BLaER1 treated with 17β-estradiol and CSF1 and Interleukin-3, amounts not matched to agents 10 nM and 100 nM (cell line): ENCODE results near the gene PAPPA.

Experiments
- H3K27ac ChIP-seq, 11 experiments: shearing (Covaris generic); formaldehyde crosslinking; 2 replicates each; pipeline ENCODE4 v1.8.1; 2022
- H3K27me3 ChIP-seq, 11 experiments: shearing (Covaris generic); formaldehyde crosslinking; 2 replicates each; pipeline ENCODE4 v1.8.1; 2022
- H3K36me3 ChIP-seq, 11 experiments: shearing (Covaris generic); formaldehyde crosslinking; 2 replicates each; pipeline ENCODE4 v1.8.1; 2022
- H3K4me1 ChIP-seq, 10 experiments: shearing (Covaris generic); formaldehyde crosslinking; 2 replicates each; pipeline ENCODE4 v1.8.1; 2022
- H3K4me2 ChIP-seq, 11 experiments: shearing (Covaris generic); formaldehyde crosslinking; 2 replicates each; pipeline ENCODE4 v1.8.1; 2022
- H3K4me3 ChIP-seq, 10 experiments: shearing (Covaris generic); formaldehyde crosslinking; 2 replicates each; pipeline ENCODE4 v1.8.1; 2022
- H3K9ac ChIP-seq, 11 experiments: shearing (Covaris generic); formaldehyde crosslinking; 2 replicates each; pipeline ENCODE4 v1.8.1; 2022
- H3K9me3 ChIP-seq, 11 experiments: shearing (Covaris generic); formaldehyde crosslinking; replicated peaks in 1 of 11; 2 replicates each; pipeline ENCODE4 v1.8.1; 2022
- H4K20me1 ChIP-seq, 11 experiments: shearing (Covaris generic); formaldehyde crosslinking; 2 replicates each; pipeline ENCODE4 v1.8.1; 2022
- Cebpa-rat ChIP-seq, 11 experiments: shearing (Covaris generic); IDR thresholded peaks; 2 replicates each; pipeline ENCODE4 v1.8.1; 2022

Gene PAPPA

DNA sequence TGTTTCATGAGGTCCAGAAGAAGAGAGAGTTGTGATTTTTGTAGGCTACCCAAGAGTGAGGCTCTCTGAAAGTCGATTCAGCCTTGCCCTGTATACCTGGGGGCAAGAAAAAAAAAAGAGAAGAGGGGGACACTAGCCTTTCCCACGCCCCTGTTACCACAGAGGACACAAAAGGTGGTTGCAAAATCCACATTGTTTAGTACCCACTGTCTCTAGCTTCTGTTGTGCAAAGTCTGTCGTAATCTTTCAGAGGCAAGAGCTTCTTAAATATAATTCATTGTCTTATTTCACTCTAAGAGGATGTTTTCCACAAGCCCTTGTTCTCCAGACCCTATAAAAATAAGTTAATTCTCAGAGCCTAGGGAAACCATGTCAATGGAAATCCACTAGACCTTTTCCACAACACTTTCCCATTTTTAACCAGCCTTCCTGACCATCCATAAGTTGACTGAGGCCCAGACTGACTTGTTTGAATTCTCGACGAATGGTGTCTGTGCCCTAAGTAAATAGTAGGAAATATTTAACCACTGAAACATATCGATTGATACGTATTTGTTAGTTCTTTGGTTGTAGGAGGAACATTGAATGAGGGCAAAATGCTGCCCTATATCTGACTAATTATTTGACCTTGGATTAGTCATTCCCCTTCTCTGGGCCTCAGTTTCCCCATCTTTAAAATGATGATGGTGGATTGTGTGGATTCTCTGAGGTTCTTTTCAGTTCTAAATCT is 182.7 kb downstream of the PAPPA start:
- H3K4me2 ChIP-seq = no peak overlapping the region
- no peaks in the 10 kb centered on the region for H3K4me1 ChIP-seq
- no peak overlapping the region for H3K27ac ChIP-seq
- H3K27me3 ChIP-seq = no peaks in the 10 kb centered on the region
- H3K4me3 ChIP-seq = no peak overlapping the region
- no peaks in the 10 kb centered on the region for H4K20me1 ChIP-seq
- H3K9me3 ChIP-seq = no peaks in the 10 kb centered on the region
- no peaks in the 10 kb centered on the region for H3K36me3 ChIP-seq
- TF ChIP-seq Cebpa-rat (IDR thresholded peaks at IDR 0.05) = no peak
- H3K9ac ChIP-seq = no peak overlapping the region

DNA sequence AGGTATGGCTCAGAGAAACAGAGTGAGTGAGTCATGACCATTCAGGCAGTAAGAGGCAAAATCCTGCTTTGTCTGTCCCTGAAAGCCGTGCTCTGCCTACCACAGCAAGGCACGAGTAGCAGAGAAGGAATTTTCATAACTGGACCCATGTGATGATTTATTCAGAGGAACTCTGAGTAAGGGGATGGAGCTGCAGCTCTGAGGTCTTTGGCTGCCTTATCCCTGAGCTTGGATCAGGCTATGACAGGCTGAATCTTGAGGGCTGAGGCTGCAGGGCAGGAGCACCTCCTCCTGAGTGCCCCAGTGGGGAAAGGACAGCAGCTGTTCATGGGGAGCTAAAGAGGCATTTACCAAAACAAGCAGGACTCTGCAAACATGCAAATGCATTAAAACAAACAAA is 183.4 kb downstream of the PAPPA start:
- H3K4me2 ChIP-seq = no peak overlapping the region
- H3K27me3 ChIP-seq = no peaks in the 10 kb centered on the region
- H4K20me1 ChIP-seq = no peaks in the 10 kb centered on the region
- no peaks in the 10 kb centered on the region for H3K36me3 ChIP-seq
- no peaks in the 10 kb centered on the region for H3K4me1 ChIP-seq
- H3K9me3 ChIP-seq = no peaks in the 10 kb centered on the region
- H3K4me3 ChIP-seq = no peak overlapping the region
- H3K27ac ChIP-seq = no peak overlapping the region
- TF ChIP-seq Cebpa-rat (IDR thresholded peaks at IDR 0.05) = no peak
- H3K9ac ChIP-seq = no peak overlapping the region

DNA sequence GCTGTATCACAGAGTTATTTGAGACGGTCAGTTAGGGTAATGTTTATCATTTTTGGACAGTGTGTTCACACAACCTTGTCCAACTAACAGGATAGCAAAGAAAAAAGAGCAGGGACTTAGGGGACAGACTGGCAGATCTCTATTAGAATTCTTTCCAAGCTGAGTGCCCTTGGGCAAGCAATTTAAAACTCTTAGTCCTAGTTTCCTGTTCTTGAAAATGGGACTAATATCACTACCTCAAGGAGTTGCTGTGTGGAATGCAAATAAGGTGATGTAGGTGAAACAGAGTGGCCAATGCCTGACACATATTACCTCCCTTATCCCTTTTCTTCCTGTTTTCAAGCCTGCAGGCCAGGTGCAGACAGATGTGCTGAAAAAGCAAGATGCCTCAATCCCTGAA is 186.7 kb downstream of the PAPPA start:
- no peak for TF ChIP-seq Cebpa-rat (IDR thresholded peaks at IDR 0.05)
- H3K27me3 ChIP-seq = no peaks in the 10 kb centered on the region
- no peak overlapping the region for H3K4me3 ChIP-seq
- H3K9me3 ChIP-seq = no peaks in the 10 kb centered on the region
- no peak overlapping the region for H3K9ac ChIP-seq
- H3K36me3 ChIP-seq = no peaks in the 10 kb centered on the region
- peaks cover 0 to 2% (median 0%) of the 10 kb centered on the region in 10 experiments; a peak in 3 of 20 replicates for H3K4me1 ChIP-seq
- no peak overlapping the region for H3K4me2 ChIP-seq
- no peak overlapping the region for H3K27ac ChIP-seq
- H4K20me1 ChIP-seq = no peaks in the 10 kb centered on the region

GRCh38 chr9:116342061-116342460 is 188.5 kb downstream of the PAPPA start:
- Histone ChIP-seq H3K27ac (no peak overlapping the region), H3K4me2 (no peak overlapping the region), H3K27me3 (no peaks in the 10 kb centered on the region), H4K20me1 (no peaks in the 10 kb centered on the region), H3K36me3 (no peaks in the 10 kb centered on the region), H3K4me3 (no peak overlapping the region), H3K4me1 (peaks cover 0 to 6% (median 0%) of the 10 kb centered on the region in 10 experiments; a peak in 3 of 20 replicates), H3K9ac (no peak overlapping the region), H3K9me3 (no peaks in the 10 kb centered on the region)
- no peak for TF ChIP-seq Cebpa-rat (IDR thresholded peaks at IDR 0.05)

GRCh38 chr9:116342941-116343340 is 189.3 kb downstream of the PAPPA start:
- no peaks in the 10 kb centered on the region for H4K20me1 ChIP-seq

DNA sequence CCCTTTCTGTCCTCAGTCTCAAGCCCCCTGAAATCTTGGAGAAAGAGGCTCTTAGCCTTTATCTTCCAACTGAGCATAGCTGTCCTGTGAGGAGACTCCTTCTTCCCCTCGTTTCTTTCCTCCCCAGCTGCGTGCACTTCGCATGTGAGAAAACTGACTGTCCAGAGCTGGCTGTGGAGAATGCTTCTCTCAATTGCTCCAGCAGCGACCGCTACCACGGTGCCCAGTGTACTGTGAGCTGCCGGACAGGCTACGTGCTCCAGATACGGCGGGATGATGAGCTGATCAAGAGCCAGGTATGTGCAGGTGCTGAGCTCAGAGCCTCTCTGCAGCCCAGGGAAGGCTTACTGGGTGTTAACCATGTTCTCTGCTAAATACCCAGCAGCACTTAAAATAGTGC is 190.8 kb downstream of the PAPPA start:
- Histone ChIP-seq H3K9me3 (no peaks in the 10 kb centered on the region), H3K4me1 (peaks cover 0 to 6% (median 0%) of the 10 kb centered on the region in 10 experiments; a peak in 3 of 20 replicates), H3K9ac (no peak overlapping the region), H3K27ac (no peak overlapping the region), H3K36me3 (no peaks in the 10 kb centered on the region), H3K27me3 (no peaks in the 10 kb centered on the region), H4K20me1 (no peaks in the 10 kb centered on the region), H3K4me3 (no peak overlapping the region), H3K4me2 (no peak overlapping the region)
- TF ChIP-seq Cebpa-rat (IDR thresholded peaks at IDR 0.05) = no peak

More at GRCh38 chr9:116342941-116343340, 189.3 kb downstream of the PAPPA start:
- H3K27me3 ChIP-seq = no peaks in the 10 kb centered on the region
- no peak overlapping the region for H3K27ac ChIP-seq
- H3K4me2 ChIP-seq = no peak overlapping the region
- no peaks in the 10 kb centered on the region for H3K9me3 ChIP-seq
- no peak for TF ChIP-seq Cebpa-rat (IDR thresholded peaks at IDR 0.05)
- peaks cover 0 to 6% (median 0%) of the 10 kb centered on the region in 10 experiments; a peak in 3 of 20 replicates for H3K4me1 ChIP-seq
- no peak overlapping the region for H3K9ac ChIP-seq
- no peaks in the 10 kb centered on the region for H3K36me3 ChIP-seq
- no peak overlapping the region for H3K4me3 ChIP-seq

DNA sequence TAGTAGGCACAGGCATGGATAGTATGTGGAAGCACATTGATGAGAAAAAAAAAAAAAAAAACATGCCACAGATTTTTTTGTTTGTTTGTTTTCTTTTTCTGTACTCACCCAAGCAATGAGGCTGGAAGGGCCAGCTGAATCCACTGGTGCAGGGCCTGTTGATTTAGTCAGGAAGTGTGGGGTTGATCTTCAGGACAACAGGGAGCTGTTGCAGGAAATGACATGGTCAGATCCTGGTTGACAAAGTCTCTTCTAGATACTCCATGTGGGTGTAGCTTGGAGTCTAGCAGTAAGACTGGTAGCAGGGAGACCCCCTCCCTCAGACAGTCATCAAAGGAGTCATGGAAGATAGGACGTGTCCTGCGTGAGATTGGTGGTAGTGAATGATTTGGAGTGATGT is 191.8 kb downstream of the PAPPA start:
- Histone ChIP-seq H3K9me3 (no peaks in the 10 kb centered on the region), H3K4me2 (peak overlapping the region in 3 of 11 experiments; percentile 4 to 27 (median 11); a peak in 2 of 22 replicates), H3K4me3 (no peak overlapping the region), H3K27ac (no peak overlapping the region), H3K36me3 (no peaks in the 10 kb centered on the region), H4K20me1 (no peaks in the 10 kb centered on the region), H3K9ac (no peak overlapping the region), H3K4me1 (peaks cover 0 to 6% (median 0%) of the 10 kb centered on the region in 10 experiments; a peak in 3 of 20 replicates), H3K27me3 (no peaks in the 10 kb centered on the region)
- no peak for TF ChIP-seq Cebpa-rat (IDR thresholded peaks at IDR 0.05)

GRCh38 chr9:116345817-116346216 is 192.2 kb downstream of the PAPPA start:
- no peak overlapping the region for H3K9ac ChIP-seq
- no peak overlapping the region for H3K27ac ChIP-seq
- peak overlapping the region in 1 of 11 experiments; percentile 11; a peak in 1 of 22 replicates for H3K4me2 ChIP-seq
- H3K36me3 ChIP-seq = no peaks in the 10 kb centered on the region
- H3K4me3 ChIP-seq = no peak overlapping the region
- H3K27me3 ChIP-seq = no peaks in the 10 kb centered on the region
- no peak for TF ChIP-seq Cebpa-rat (IDR thresholded peaks at IDR 0.05)
- H4K20me1 ChIP-seq = no peaks in the 10 kb centered on the region
- peaks cover 0 to 6% (median 0%) of the 10 kb centered on the region in 10 experiments; a peak in 3 of 20 replicates for H3K4me1 ChIP-seq
- no peaks in the 10 kb centered on the region for H3K9me3 ChIP-seq

DNA sequence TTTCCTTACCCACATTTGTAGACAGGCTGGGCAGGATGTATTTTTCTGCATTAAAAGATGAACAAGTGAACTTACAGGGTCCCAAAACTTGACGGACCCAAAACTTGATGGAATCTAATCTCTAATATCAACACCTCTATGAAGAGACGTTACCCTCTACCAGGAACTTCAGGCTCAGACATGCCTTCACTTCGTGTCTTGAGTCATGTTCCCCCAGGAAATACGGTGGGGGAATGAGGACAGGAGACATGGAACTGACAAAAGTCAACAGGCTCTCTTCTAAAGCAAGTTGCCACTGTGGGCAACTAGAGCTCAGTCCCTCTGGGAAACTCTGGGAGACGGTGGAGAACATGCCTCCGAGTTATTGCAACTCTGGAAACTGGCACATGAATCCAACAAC is 196.1 kb downstream of the PAPPA start:
- H3K4me3 ChIP-seq = no peak overlapping the region
- no peak overlapping the region for H3K9ac ChIP-seq
- TF ChIP-seq Cebpa-rat (IDR thresholded peaks at IDR 0.05) = no peak
- H3K4me1 ChIP-seq = peaks cover 0 to 6% (median 0%) of the 10 kb centered on the region in 10 experiments; a peak in 3 of 20 replicates
- no peaks in the 10 kb centered on the region for H3K27me3 ChIP-seq
- H3K27ac ChIP-seq = no peak overlapping the region
- H3K4me2 ChIP-seq = no peak overlapping the region
- no peaks in the 10 kb centered on the region for H4K20me1 ChIP-seq
- no peaks in the 10 kb centered on the region for H3K9me3 ChIP-seq
- no peaks in the 10 kb centered on the region for H3K36me3 ChIP-seq

DNA sequence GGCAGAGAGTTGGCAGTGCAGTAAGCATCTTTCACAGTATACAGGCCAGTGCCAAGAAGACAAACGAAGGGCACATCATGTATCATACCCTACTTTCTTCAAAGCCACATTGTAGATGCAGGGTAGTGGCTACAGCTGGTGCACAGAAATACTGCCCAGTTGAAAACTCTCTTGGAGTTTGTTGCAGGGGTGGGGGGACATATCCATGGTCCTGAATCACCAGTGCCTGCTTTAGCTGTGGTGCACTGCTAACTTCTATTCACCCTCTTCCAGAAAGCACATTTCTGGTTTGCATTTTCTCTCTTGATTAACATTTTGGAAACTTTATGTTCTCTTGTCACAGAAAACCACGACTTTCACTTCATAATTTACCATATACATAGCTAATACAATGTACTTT is 196.6 kb downstream of the PAPPA start:
- no peak for TF ChIP-seq Cebpa-rat (IDR thresholded peaks at IDR 0.05)
- Histone ChIP-seq H3K36me3 (no peaks in the 10 kb centered on the region), H3K9me3 (no peaks in the 10 kb centered on the region), H3K27ac (no peak overlapping the region), H3K9ac (no peak overlapping the region), H3K4me2 (no peak overlapping the region), H4K20me1 (no peaks in the 10 kb centered on the region), H3K4me3 (no peak overlapping the region), H3K27me3 (no peaks in the 10 kb centered on the region), H3K4me1 (peaks cover 0 to 5% (median 0%) of the 10 kb centered on the region in 10 experiments; a peak in 3 of 20 replicates)
